C4-2B (cell line): Measurements from ENCODE around the gene SINHCAF.

Experiments used
- H3K27ac ChIP-seq: fragments of 450-650 bp; 2 replicates; pipeline ENCODE4 v1.5.1; 2017
- CTCF ChIP-seq: fragments of 450-650 bp; conservative IDR thresholded peaks from 2 replicates; pipeline ENCODE4 v1.5.1; 2017; ENCODE audit warnings: mild to moderate bottlenecking
- ZFX ChIP-seq: fragments of 450-650 bp; IDR thresholded peaks from 2 replicates; pipeline ENCODE4 v1.6.1; 2017

The SINHCAF gene

GRCh38 chr12:31326736-31327659 is 1.0 kb upstream of the SINHCAF start:
- TF ChIP-seq ZFX: no peak
- TF ChIP-seq CTCF: no peak
- H3K27ac ChIP-seq: no peak overlapping the region

- peak overlapping the region; percentile 98 for H3K27ac ChIP-seq
- TF ChIP-seq CTCF (no peak), ZFX (no peak)
Observed at GRCh38 chr12:31325524-31325875, 450 bp downstream of the SINHCAF start.

GRCh38 chr12:31324845-31325523 is 966 bp downstream of the SINHCAF start:
- TF ChIP-seq CTCF: no peak
- TF ChIP-seq ZFX: no peak
- peak overlapping the region; percentile 98 for H3K27ac ChIP-seq

- TF ChIP-seq ZFX: peak; percentile 72
- no peak; the same call in none of the 2 replicates for TF ChIP-seq CTCF
- peak overlapping the region; percentile 98 for H3K27ac ChIP-seq
Observed at GRCh38 chr12:31324116-31324844, 1.7 kb downstream of the SINHCAF start.

- TF ChIP-seq CTCF (no peak), ZFX (no peak)
- H3K27ac ChIP-seq: peak overlapping the region; percentile 98
Observed at GRCh38 chr12:31323391-31324115, 2.4 kb downstream of the SINHCAF start.

GRCh38 chr12:31322801-31323207 is 3.1 kb downstream of the SINHCAF start:
- no peak for TF ChIP-seq CTCF
- no peak for TF ChIP-seq ZFX
- H3K27ac ChIP-seq: no peak overlapping the region
